HG02884 (cell line): ENCODE results near the gene TRAF4.

Experiments used
- ATAC-seq: cut with Tn5 transposase; IDR thresholded peaks from one replicate; pipeline ENCODE4 v1.9.1; 2021; ENCODE audit warnings: mild to moderate bottlenecking, moderate library complexity; ENCODE audit not compliant: unreplicated experiment

TRAF4 gene, protein sequence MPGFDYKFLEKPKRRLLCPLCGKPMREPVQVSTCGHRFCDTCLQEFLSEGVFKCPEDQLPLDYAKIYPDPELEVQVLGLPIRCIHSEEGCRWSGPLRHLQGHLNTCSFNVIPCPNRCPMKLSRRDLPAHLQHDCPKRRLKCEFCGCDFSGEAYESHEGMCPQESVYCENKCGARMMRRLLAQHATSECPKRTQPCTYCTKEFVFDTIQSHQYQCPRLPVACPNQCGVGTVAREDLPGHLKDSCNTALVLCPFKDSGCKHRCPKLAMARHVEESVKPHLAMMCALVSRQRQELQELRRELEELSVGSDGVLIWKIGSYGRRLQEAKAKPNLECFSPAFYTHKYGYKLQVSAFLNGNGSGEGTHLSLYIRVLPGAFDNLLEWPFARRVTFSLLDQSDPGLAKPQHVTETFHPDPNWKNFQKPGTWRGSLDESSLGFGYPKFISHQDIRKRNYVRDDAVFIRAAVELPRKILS

GRCh38 chr17:28743243-28744103 is at the start of gene TRAF4:
Gene TRAF4 (plus strand): TSS chr17:28744011. CDS start chr17:28744113, 102 bp downstream.
- ATAC-seq, result peak; percentile 49

DNA sequence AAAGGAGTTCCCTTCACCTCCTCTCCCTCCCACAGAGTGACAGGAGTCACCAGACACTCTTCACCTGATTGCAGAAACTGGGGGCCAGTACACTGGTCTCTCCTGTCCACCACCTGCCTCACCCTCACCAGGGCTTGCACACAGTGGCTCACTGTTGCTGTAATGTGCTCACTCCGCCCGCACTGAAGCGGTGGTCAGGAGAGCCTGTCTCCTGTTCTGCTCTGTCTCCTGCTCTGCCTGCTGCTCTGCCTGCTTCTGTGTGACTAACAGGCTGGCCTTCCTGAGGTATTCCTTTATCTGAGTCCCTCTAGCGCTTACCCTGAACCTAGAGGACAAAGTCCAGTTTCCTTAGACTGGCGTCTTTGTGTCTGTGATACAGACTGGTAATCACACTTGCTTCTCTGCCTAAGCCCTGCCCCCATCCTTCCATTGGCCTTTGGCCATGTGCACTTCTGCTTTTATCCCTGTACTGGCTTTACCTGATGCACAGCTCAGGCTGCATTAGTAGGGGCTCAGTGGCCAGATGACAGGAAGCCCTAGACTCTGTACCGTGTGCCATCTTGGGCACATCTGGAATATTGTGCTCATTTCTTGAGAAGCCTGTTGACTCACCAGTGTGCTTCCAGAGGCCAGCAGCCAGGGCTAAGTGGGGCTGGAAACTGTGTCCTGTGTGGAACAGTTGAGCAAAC is 45.4 kb upstream of the TRAF4 start:
- ATAC-seq, result no peak

DNA sequence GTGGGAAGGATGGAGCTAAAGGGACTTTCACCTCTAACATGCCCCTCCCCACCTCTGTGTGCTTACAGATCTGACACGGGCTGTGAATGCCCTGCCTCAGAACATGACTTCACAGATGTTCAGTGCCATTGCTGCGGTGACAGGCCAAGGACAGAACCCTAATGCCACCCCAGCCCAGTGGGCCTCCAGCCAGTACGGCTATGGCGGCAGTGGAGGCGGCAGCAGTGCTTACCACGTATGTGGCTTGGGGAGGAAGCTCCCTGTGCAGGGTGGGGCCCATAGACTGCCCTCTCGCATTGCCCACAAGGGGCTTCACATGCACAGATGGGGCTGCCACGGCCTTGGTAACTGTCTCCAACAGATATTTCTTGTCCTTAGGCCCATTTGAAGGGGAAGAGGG is 43.5 kb upstream of the TRAF4 start:
- no peak for ATAC-seq

DNA sequence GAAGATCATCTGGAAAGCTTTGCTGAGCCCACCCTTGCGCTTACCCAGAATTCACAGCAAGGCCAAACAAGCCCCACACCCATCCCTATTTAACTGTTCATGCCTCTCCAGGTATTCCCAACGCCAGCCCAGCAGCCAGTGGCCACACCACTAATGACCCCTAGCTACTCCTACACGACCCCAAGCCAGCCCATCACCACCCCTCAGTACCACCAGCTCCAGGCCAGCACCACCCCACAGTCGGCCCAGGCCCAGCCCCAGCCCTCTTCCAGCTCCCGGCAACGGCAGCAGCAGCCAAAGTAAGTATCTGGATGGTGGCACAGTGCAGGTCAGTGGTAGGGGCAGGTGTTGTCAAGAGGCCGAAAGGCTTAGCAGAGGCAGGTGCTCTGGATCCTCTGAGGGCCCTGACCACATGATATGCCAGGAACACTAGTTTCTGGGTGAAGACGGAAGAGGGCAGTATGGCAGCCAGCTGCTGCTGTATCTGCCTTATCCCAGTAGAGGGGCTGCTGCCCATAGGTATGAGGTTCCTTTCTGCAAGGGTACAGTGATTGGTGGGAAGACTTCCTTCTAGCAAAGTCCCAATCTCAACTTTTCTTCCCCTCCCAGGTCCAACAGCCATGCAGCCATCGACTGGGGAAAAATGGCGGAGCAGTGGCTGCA is 42.9 kb upstream of the TRAF4 start:
- ATAC-seq, result no peak

- ATAC-seq, result no peak
Observed at GRCh38 chr17:28702026-28702751, 41.6 kb upstream of the TRAF4 start.

- no peak for ATAC-seq
Observed at GRCh38 chr17:28702752-28703150, 41.1 kb upstream of the TRAF4 start.

- ATAC-seq, result no peak
Observed at GRCh38 chr17:28703552-28704218, 40.1 kb upstream of the TRAF4 start.

DNA sequence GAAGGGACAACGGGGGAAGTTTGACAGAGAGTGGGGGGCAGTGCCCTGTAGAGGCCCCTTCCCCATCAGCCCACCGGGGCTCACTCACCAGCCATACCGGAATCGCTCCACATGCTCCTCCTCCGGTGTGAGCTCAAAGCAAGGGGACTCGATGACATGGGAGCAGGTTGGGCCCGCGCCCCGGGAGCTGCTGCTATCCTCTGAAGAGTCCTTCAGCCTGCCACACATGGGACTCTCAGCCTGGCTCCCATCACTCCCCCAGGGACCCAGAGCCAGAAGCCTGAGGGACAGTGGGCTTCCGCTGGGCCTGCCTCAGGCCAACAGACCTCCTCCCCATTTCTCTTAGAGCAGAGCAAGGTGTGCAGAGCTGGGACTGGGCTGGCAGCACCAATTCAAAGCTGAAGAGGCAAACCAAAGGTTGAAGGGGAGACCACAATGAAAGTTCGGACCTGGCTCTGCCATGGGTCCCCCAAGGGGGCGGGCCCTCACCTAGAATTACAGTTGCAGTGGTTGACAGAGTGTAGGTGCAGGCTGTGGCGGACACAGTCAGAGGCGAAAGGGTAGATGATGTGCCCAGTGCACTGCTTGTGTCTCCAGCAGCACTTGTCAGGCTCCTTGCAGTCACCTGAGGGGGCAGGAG is 39.5 kb upstream of the TRAF4 start:
- no peak for ATAC-seq

GRCh38 chr17:28705074-28705659 is 38.6 kb upstream of the TRAF4 start:
- no peak for ATAC-seq

DNA sequence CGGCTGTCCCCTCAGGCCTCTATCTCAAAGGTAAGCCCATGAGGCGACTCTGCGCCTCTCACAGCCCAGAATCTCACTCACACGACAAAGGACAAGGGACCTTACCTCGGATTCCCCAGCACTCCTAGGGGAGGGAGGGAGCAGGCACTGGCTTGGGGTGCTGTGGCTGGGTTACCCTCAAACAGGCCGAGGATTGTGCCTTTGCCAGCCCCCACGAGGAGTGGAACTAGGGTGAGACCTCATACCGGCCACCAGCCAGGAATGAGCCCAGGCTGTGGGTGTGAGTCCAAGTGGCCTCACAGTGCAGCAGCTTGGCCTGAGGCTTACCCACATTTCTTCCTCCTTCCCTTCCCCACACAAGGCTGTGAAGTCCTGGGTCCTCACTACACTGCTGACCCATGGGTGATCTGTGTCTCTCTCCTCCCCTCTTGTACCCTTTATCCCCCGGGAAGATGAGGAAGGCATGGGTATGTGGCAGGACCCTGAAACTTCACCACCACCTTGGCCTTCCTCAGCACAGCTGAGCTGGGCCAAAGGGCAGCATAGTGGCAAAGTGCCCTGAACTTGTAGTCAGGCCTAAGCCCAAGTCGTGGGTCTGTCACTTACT is 38.0 kb upstream of the TRAF4 start:
- no peak for ATAC-seq

DNA sequence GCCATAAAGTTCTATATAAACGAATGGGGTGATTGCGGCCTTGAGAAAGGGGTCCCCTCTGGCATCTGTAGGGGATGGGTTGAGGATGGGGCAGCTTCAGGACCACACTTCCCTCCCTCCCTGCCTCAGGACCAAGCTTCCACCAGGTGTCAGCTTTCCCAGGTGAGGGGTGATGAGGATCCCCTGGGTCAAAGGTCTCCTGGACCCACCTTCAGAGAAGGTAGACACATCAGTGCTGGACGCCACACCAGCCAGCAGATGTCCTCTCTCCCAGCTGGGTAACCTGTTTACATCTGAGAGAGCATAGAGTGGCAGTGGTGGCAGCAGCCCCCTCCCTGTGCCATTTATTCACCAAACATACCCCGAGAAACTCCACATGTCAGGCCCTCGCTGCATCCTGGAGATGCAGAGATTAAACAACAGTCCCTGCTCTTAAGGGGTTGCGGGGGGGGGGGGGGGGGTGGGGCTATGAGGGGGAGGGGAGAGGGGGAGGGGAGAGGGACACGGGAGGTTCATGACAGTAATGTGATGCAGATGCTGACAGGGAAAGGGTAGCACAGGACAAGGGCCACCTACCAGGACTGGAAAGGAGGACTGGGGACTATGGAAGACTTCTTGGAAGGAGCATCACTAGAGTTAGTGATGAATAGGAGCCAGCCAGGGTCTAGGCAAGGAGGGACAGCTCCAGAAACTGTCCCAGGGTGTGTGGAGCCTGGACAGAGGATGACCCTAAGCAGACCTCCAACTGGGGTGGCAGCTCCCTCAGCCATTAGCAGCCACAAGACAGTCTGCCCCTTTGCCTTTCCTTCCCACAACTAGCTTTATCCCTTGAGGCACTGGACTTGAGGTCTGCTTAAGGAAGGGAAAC is 37.1 kb upstream of the TRAF4 start:
- no peak for ATAC-seq

- no peak for ATAC-seq
Observed at GRCh38 chr17:28707339-28707720, 36.5 kb upstream of the TRAF4 start.

- ATAC-seq, result peak; percentile 82
Observed at GRCh38 chr17:28710861-28711722, 32.7 kb upstream of the TRAF4 start.

DNA sequence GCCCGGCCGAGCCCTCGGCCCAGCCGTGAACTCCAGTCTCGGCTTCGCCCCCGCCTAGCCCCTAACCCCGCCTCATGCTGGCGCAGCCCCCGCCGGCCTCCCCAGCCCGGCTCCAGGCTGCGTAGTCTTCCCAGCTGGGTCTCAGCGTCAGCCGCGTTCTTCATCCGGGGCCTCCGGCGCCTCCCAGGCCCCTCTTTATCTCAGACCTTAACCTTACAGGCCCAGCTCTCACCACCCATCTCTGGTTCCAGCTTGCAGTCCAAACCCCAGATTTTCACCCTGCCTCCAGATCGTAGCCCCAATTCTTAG is 32.1 kb upstream of the TRAF4 start, which contains the start of gene PROCA1:
Gene PROCA1, minus strand, starts transcription at position 166 of the 309 bp plus-strand sequence. CDS start 228 bp downstream, outside the sequence.
- peak; percentile 28 for ATAC-seq

DNA sequence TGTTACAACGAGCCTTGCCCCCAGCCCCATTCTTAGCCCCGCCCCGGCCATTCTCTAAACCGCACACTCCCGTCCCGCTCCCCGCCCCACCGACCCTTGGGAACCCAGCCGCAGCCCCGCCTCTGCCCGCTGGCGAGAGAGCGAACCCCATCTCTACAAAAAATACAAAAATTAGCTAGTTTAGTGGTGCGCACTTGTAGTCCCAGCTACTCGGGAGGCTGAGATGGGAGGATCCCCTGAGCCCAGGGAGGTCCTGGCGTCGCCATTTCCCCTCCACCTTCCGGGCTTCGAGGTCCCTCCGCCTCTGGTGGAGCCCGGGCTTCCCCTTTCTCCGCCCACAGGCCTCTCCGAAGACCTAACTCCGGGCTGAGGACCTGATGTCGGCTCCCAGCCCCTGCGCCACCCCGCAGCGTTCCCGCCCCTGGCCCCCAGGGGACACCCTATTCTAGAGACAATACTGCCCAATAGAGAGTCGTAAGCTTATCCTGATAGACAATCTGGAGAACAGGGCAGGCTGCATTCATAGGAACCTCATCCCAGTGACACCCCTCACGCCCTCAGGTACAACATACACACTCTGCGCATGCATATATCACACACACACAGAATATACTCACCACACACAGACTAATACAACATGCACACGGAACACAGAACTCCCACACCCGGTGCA is 31.6 kb upstream of the TRAF4 start:
- no peak for ATAC-seq
